K562 (cell line): ENCODE measurements around the gene YES1. TPM values are rescaled to one million over a fixed set of nuclear protein-coding genes. Genes with fewer than 3 reads are reported as not detected.

Experiments
- ATAC-seq: fragments of 200-7000 bp; cut with Tn5 transposase; 3 replicates; pipeline ENCODE4 v1.9.1; 2020; ENCODE audit warnings: moderate library complexity
- BruUV-seq: library from RNA; stranded (reverse); fragments of 400-500 nt; replicated peaks from 2 replicates; lab custom pipeline; 2021; lab: Mats Ljungman, UMichigan
- CTCF ChIA-PET: fragments of 300-600 bp; formaldehyde crosslinking; extraction: SDS; loops from one replicate; lab custom pipeline; 2021; ENCODE audit warnings: low intra/inter-chr PET ratio; lab: Yijun Ruan, JAX
- POLR2A ChIA-PET: fragments of 300-600, 350-650 bp; sonication (Branson Sonifier 250); formaldehyde crosslinking; extraction: SDS; loops from one replicate; lab custom pipeline; 2021; ENCODE audit warnings: antibody characterized with exemption, inconsistent platforms; lab: Yijun Ruan, JAX
- DNase-seq, 4 experiments: peaks; one replicate each; pipeline versions ENCODE4 v3.0.0 to v3.0.0-alpha.2; 2011 to 2018; ENCODE audit warnings: low spot score in 3 of 4, mixed read lengths in 3 of 4; ENCODE audit errors: extremely low read depth in 1 of 4
- FAIRE-seq: peaks from 2 replicates; lab custom pipeline; 2011; peaks lifted over from hg19 to GRCh38; lab: Jason Lieb, UNC
- H2AFZ ChIP-seq: 2 replicates; pipeline ENCODE4 v1.6.0; 2011; ENCODE audit warnings: low read depth, low read length, control low read depth, inconsistent platforms
- H3K27ac ChIP-seq: fragments of 200-600 bp; 3 replicates; pipeline ENCODE4 v1.8.0; 2011; ENCODE audit warnings: low read depth, mild to moderate bottlenecking, control low read depth, inconsistent platforms, low read length, moderate library complexity, mixed read lengths; ENCODE audit errors: extremely low read depth
- H3K27me3 ChIP-seq, 2 experiments: fragments of 300-600 bp in 1 of 2; 2 replicates in 1 of 2; 3 replicates in 1 of 2; pipeline versions ENCODE4 v1.6.0 to v1.8.0; 2011; ENCODE audit warnings: inconsistent platforms in 2 of 2, low read length in 2 of 2, mild to moderate bottlenecking in 1 of 2, mixed read lengths in 1 of 2, moderate library complexity in 1 of 2; ENCODE audit not compliant: control insufficient read depth in 2 of 2, insufficient read depth in 2 of 2
- H3K36me3 ChIP-seq: fragments of 300-600 bp; 3 replicates; pipeline ENCODE4 v1.8.0; 2011; ENCODE audit warnings: mild to moderate bottlenecking, low read length, inconsistent platforms; ENCODE audit not compliant: control insufficient read depth, insufficient read depth
- H3K4me1 ChIP-seq, 2 experiments: fragments of 200-600 bp in 1 of 2; replicated peaks in 1 of 2; 2 replicates in 1 of 2; 3 replicates in 1 of 2; pipeline versions ENCODE4 v1.5.1 to v1.8.0; 2011; ENCODE audit warnings: inconsistent platforms in 2 of 2, low read length in 2 of 2, mild to moderate bottlenecking in 1 of 2, mixed read lengths in 1 of 2, moderate library complexity in 1 of 2; ENCODE audit not compliant: control insufficient read depth in 2 of 2, insufficient read depth in 2 of 2
- H3K4me2 ChIP-seq: 2 replicates; pipeline ENCODE4 v1.6.1; 2011; ENCODE audit warnings: low read length, control low read depth, inconsistent platforms, mixed read lengths; ENCODE audit not compliant: insufficient read depth
- H3K4me3 ChIP-seq: fragments of 200-600 bp; sonication (generic), shearing (Covaris generic); 2 replicates; pipeline ENCODE4 v1.5.1; 2016; ENCODE audit warnings: control low read depth, inconsistent platforms
- H3K79me2 ChIP-seq: fragments of 200-600 bp; 3 replicates; pipeline ENCODE4 v1.8.0; 2011; ENCODE audit warnings: low read length, inconsistent platforms; ENCODE audit not compliant: control insufficient read depth, insufficient read depth
- H3K9ac ChIP-seq, 2 experiments: 2 replicates each; pipeline versions ENCODE4 v1.6.0 to v1.6.1; 2011; ENCODE audit warnings: low read depth in 2 of 2, low read length in 2 of 2, control low read depth in 1 of 2, inconsistent platforms in 1 of 2, mild to moderate bottlenecking in 1 of 2, mixed read lengths in 1 of 2; ENCODE audit not compliant: insufficient read depth in 1 of 2
- H3K9me1 ChIP-seq: one replicate; pipeline ENCODE4 v1.6.0; 2011; ENCODE audit warnings: inconsistent platforms, mild to moderate bottlenecking, low read length, moderate library complexity; ENCODE audit not compliant: control insufficient read depth, insufficient read depth
- H3K9me3 ChIP-seq: replicated peaks from 2 replicates; pipeline ENCODE4 v1.5.1; 2011; ENCODE audit warnings: low read depth, low read length, inconsistent platforms; ENCODE audit not compliant: control insufficient read depth, insufficient read depth
- H4K20me1 ChIP-seq: replicated peaks from 2 replicates; pipeline ENCODE4 v1.6.1; 2011; ENCODE audit warnings: low read length, inconsistent platforms, mixed read lengths; ENCODE audit not compliant: control insufficient read depth, insufficient read depth
- ARID1B ChIP-seq: fragments of 450-650 bp; IDR thresholded peaks from 2 replicates; pipeline ENCODE4 v1.6.1; 2016; ENCODE audit warnings: antibody characterized with exemption, mild to moderate bottlenecking, inconsistent platforms
- ATF2 ChIP-seq: sonication (generic); formaldehyde crosslinking; IDR thresholded peaks from 2 replicates; pipeline ENCODE4 v1.8.1; 2022; ENCODE audit warnings: missing genetic modification reagents
- BCOR ChIP-seq: fragments of 450-650 bp; IDR thresholded peaks from 2 replicates; pipeline ENCODE4 v1.6.1; 2016
- DNMT1 ChIP-seq: fragments of 450-650 bp; IDR thresholded peaks from 2 replicates; pipeline ENCODE4 v1.6.1; 2016; ENCODE audit warnings: antibody characterized with exemption, mild to moderate bottlenecking
- ETS2 ChIP-seq: IDR thresholded peaks from 2 replicates; pipeline ENCODE4 v1.6.1; 2016; ENCODE audit warnings: borderline replicate concordance, missing genetic modification characterization, mild to moderate bottlenecking, moderate library complexity, missing compliant biosample characterization; ENCODE audit not compliant: poor library complexity, severe bottlenecking
- ETV1 ChIP-seq: fragments of 450-650 bp; conservative IDR thresholded peaks from 2 replicates; pipeline ENCODE4 v1.6.1; 2016; ENCODE audit warnings: missing genetic modification characterization, control low read depth, low read depth, missing compliant biosample characterization
- GATA2 ChIP-seq: sonication (generic); formaldehyde crosslinking; IDR thresholded peaks from 2 replicates; pipeline ENCODE4 v1.4.0; 2020; ENCODE audit warnings: mild to moderate bottlenecking, missing genetic modification reagents
- GTF2A2 ChIP-seq: IDR thresholded peaks from 2 replicates; pipeline ENCODE4 v1.6.1; 2016; ENCODE audit warnings: mild to moderate bottlenecking, missing genetic modification characterization, missing compliant biosample characterization
- HDAC6 ChIP-seq: IDR thresholded peaks from 2 replicates; pipeline ENCODE4 v1.6.1; 2012; ENCODE audit warnings: low read depth, mild to moderate bottlenecking, control low read depth, inconsistent platforms, low read length, moderate library complexity
- JUN ChIP-seq, 2 experiments: sonication (generic) in 1 of 2; formaldehyde crosslinking in 1 of 2; IDR thresholded peaks; 2 replicates each; pipeline versions ENCODE4 v1.6.1 to v1.8.0; 2012 to 2022; ENCODE audit warnings: borderline replicate concordance in 2 of 2, mild to moderate bottlenecking in 2 of 2, improper control_type of control experiment in 1 of 2, low read depth in 1 of 2, low read length in 1 of 2, missing genetic modification reagents in 1 of 2
- NFIC ChIP-seq: fragments of 450-650 bp; IDR thresholded peaks from 2 replicates; pipeline ENCODE4 v1.6.1; 2017; ENCODE audit warnings: mild to moderate bottlenecking, inconsistent platforms
- RBM25 ChIP-seq: fragments of 200-400 bp; formaldehyde crosslinking; IDR thresholded peaks from 2 replicates; pipeline ENCODE4 v1.6.1; 2018; ENCODE audit warnings: low read length, low read depth, moderate library complexity; ENCODE audit not compliant: severe bottlenecking
- RBM34 ChIP-seq: fragments of 200-400 bp; formaldehyde crosslinking; IDR thresholded peaks from 2 replicates; pipeline ENCODE4 v1.6.1; 2018; ENCODE audit warnings: low read length, borderline replicate concordance; ENCODE audit not compliant: insufficient read depth
- RCOR1 ChIP-seq, 2 experiments: IDR thresholded peaks; 2 replicates each; pipeline ENCODE4 v1.6.1; 2012; ENCODE audit warnings: low read depth in 2 of 2, low read length in 2 of 2, borderline replicate concordance in 1 of 2, improper control_type of control experiment in 1 of 2
- SMARCA5 ChIP-seq: fragments of 450-650 bp; IDR thresholded peaks from 2 replicates; pipeline ENCODE4 v1.6.1; 2016
- SUPT5H ChIP-seq: fragments of 450-650 bp; IDR thresholded peaks from 2 replicates; pipeline ENCODE4 v1.6.1; 2016
- ZNF766 ChIP-seq: fragments of 200-800 bp; sonication (Bioruptor generic); conservative IDR thresholded peaks from 2 replicates; pipeline ENCODE4 v1.6.1; 2016; ENCODE audit warnings: missing genetic modification characterization, missing compliant biosample characterization
- WGBS: fragments of 100-300 bp; shearing (Covaris generic); methylation state at CpG from one replicate; pipeline ENCODE4 v1.1.6; 2016; ENCODE audit warnings: low coverage, mixed read lengths; ENCODE audit not compliant: insufficient coverage; ENCODE audit errors: missing lambda C conversion rate; 5-methylcytosine and 5-hydroxymethylcytosine counted together
- in situ Hi-C: fragments of 300-500 bp; cut with MboI; formaldehyde crosslinking; loops from 4 replicates; pipeline ENCODE4 v1.15.0; 2018; ENCODE audit warnings: inconsistent platforms, mixed read lengths
- intact Hi-C: fragments of 100-400 bp; cut with micrococcal nuclease; formaldehyde crosslinking; loops from 2 replicates; pipeline ENCODE4 v1.14.2; 2022
- polyA plus RNA-seq, 8 experiments: library from polyadenylated mRNA; depleted of rRNA in 4 of 8; stranded (reverse) in 5 of 8; unstranded in 3 of 8; fragments of >200 nt; fragmentation: Nextera tagmentation in 2 of 8; fragmentation: Illumina TruSeq in 1 of 8; extraction: Ambion mirVana in 2 of 8; extraction: Trizol in 1 of 8; gene quantifications; 2 replicates each; pipeline versions ENCODE4 v1.2.1 to v1.2.3, GENCODE V29; 2011 to 2014; ENCODE audit warnings: inconsistent platforms in 1 of 8, missing spikeins in 1 of 8
- total RNA-seq, 7 experiments: library from RNA; depleted of rRNA in 6 of 7; stranded (reverse); fragments of >200 nt in 6 of 7; fragmentation: Illumina TruSeq in 2 of 7; extraction: Trizol in 2 of 7; gene quantifications; 2 replicates each; pipeline versions ENCODE4 v1.2.1 to v1.2.3, GENCODE V29; 2011 to 2021; ENCODE audit warnings: low replicate concordance in 1 of 7

YES1 gene
- total and polyA plus RNA-seq, 9 of the 15 experiments (the other 6 are each of a cell fraction or from before 2014, with no cell fraction given), result 37.2 to 115 (median 77.7) TPM

GRCh38 chr18:830315-830901 lies 18.4 kb upstream of the YES1 start (continued):
- TF ChIP-seq JUN (IDR thresholded peaks at IDR 0.05; ENCODE audit: borderline replicate concordance, low read depth, low read length), result peak; percentile 70; the same call in 1 of the 2 replicates
- TF ChIP-seq JUN (CRISPR knock-in tag; IDR thresholded peaks at IDR 0.05; ENCODE audit: borderline replicate concordance), result no peak
- TF ChIP-seq SUPT5H, result peak; percentile 66
- TF ChIP-seq RCOR1 (IDR thresholded peaks at IDR 0.05; ENCODE audit: borderline replicate concordance in 1 of 2, low read depth in 2 of 2, low read length in 2 of 2), result peak in 1 of 2 experiments; percentile 70; a peak in 1 of 4 replicates
- no peak for TF ChIP-seq ETS2
- peak; percentile 57; the same call in 1 of the 2 replicates for TF ChIP-seq ZNF766
- TF ChIP-seq ETV1 (tag), result peak; percentile 80
- TF ChIP-seq ARID1B, result peak; percentile 59
- peak; percentile 52 for TF ChIP-seq NFIC
- TF ChIP-seq HDAC6, result no peak

- Histone ChIP-seq H3K79me2 (0 out of 3 replicates have a peak, but pooled peaks cover 10% of the 10 kb centered on the region), H2AFZ (peak overlapping the region; percentile 90), H3K36me3 (no peaks in the 10 kb centered on the region), H3K9me3 (no peaks in the 10 kb centered on the region), H4K20me1 (no peaks in the 10 kb centered on the region), H3K9ac (peak overlapping the region in 1 of 2 experiments; percentile 57; a peak in 2 of 4 replicates), H3K27ac (peak overlapping the region; percentile 75; the same call in 2 of the 3 replicates), H3K9me1 (no peaks in the 10 kb centered on the region), H3K4me2 (peak overlapping the region; percentile 89), H3K4me1 (peaks cover 21 to 39% of the 10 kb centered on the region in 2 experiments), H3K27me3 (no peaks in the 10 kb centered on the region), H3K4me3 (no peak overlapping the region)
- no peak for DNase-seq
- WGBS, result 80% methylated on average over 6 of the region's 6 CpGs
- no peak for ATAC-seq
- in situ Hi-C loops (no loop called here), intact Hi-C loops (no loop called here)
- BruUV-seq, result no TSS peak
- POLR2A ChIA-PET, result interaction anchor here (0.6 to 2.9 kb wide), 11 partner anchors 9 to 443 kb away, joined by 3 to 14 read pairs (median 9); partner anchors contain the start of gene TYMS
- CTCF ChIA-PET, result interaction anchor here (0.6 to 5.0 kb wide), 4 partner anchors 88 to 205 kb away, joined by 3 to 61 read pairs (median 10); no protein-coding TSS in a partner anchor
- peak; percentile 73 for TF ChIP-seq RBM25
- no peak for TF ChIP-seq GTF2A2 (tag)
- TF ChIP-seq RCOR1 (IDR thresholded peaks at IDR 0.05; ENCODE audit: borderline replicate concordance in 1 of 2, low read depth in 2 of 2, low read length in 2 of 2), result peak in 1 of 2 experiments; percentile 19; a peak in 1 of 4 replicates
- TF ChIP-seq GATA2 (CRISPR knock-in tag), result 0 out of 2 replicates have a peak, but pooled peaks have one; percentile 9
- peak; percentile 80 for TF ChIP-seq BCOR
- TF ChIP-seq SMARCA5, result 0 out of 2 replicates have a peak, but pooled peaks have one; percentile 28
- no peak for TF ChIP-seq DNMT1
- no peak for TF ChIP-seq ATF2 (CRISPR knock-in tag)
- no peak for TF ChIP-seq RBM34
- no peak for FAIRE-seq
Observed at GRCh38 chr18:829432-829831, 17.4 kb upstream of the YES1 start.
